Upper lobe of left lung (tissue), 6 donors: ENCODE data around the gene ELAVL1. TPM values are rescaled to one million over a fixed set of nuclear protein-coding genes. Genes with fewer than 3 reads are reported as not detected.

Source experiments
- ATAC-seq, 2 donors: fragments of 200-7000 bp; cut with Tn5 transposase; one replicate each; pipeline ENCODE4 v1.9.1; 2022; ENCODE audit warnings: mild to moderate bottlenecking in 2 of 2, moderate library complexity in 2 of 2; ENCODE audit not compliant: low FRiP score in 2 of 2
- DNase-seq, 2 donors: peaks; one replicate each; pipeline ENCODE4 v3.0.0-alpha.2; 2019 to 2020
- H3K27ac ChIP-seq, 4 donors: fragments of 200-600 bp; sonication (generic); one replicate each; pipeline ENCODE4 v1.5.1; 2016 to 2019
- H3K27me3 ChIP-seq, 4 donors: fragments of 200-600 bp; sonication (generic); one replicate each; pipeline ENCODE4 v1.5.1; 2017 to 2019
- H3K36me3 ChIP-seq, 4 donors: fragments of 200-600 bp; sonication (generic); one replicate each; pipeline ENCODE4 v1.5.1; 2016 to 2019
- H3K4me1 ChIP-seq, 4 donors: fragments of 200-600 bp; sonication (generic); one replicate each; pipeline ENCODE4 v1.5.1; 2018 to 2019
- H3K4me3 ChIP-seq, 4 donors: fragments of 200-600 bp; sonication (generic); one replicate each; pipeline ENCODE4 v1.5.1; 2017 to 2019; ENCODE audit warnings: mild to moderate bottlenecking in 2 of 4, moderate library complexity in 1 of 4
- H3K9me3 ChIP-seq, 4 donors: fragments of 200-600 bp; sonication (generic); one replicate each; pipeline ENCODE4 v1.5.1; 2018 to 2019
- CTCF ChIP-seq, 6 experiments: fragments of 450-650 bp in 4 of 6; fragments of 200-600 bp in 2 of 6; sonication (generic) in 2 of 6; IDR thresholded peaks; one replicate each; pipeline ENCODE4 v1.5.1; 2016 to 2019; ENCODE audit warnings: antibody characterized with exemption in 6 of 6
- EP300 ChIP-seq, 4 donors: sonication (generic); formaldehyde crosslinking; IDR thresholded peaks; one replicate each; pipeline ENCODE4 v1.5.1; 2017; ENCODE audit warnings: antibody characterized with exemption in 4 of 4, control low read depth in 2 of 4
- POLR2A ChIP-seq, 4 donors: fragments of 450-650 bp; IDR thresholded peaks; one replicate each; pipeline ENCODE4 v1.5.1; 2016 to 2017; ENCODE audit warnings: antibody characterized with exemption in 4 of 4, mild to moderate bottlenecking in 2 of 4
- POLR2AphosphoS5 ChIP-seq, 2 donors: sonication (generic); formaldehyde crosslinking; IDR thresholded peaks; one replicate each; pipeline ENCODE4 v1.5.1; 2017; ENCODE audit warnings: antibody characterized with exemption in 2 of 2
- WGBS, 2 donors: methylation state at CpG; one replicate each; pipeline ENCODE4 v1.1.5; 2017 to 2018; 5-methylcytosine and 5-hydroxymethylcytosine counted together
- total RNA-seq, 6 donors: library from RNA; depleted of rRNA in 4 of 6; stranded (reverse); fragments of >200 nt in 4 of 6; gene quantifications; one replicate each; pipeline versions ENCODE4 v1.1.0 to v1.2.1, GENCODE V29; 2016 to 2021
- donor health status: DM: no; HTN: no; CAD: no; lungs with moderate emphysema.
- donor health status: DM: no; HTN: yes; CAD: no; lungs with severe emphysema.

ELAVL1 gene
- total RNA-seq, 6 donors from 2014 or later, result 21.0 to 71.1 (median 36.1) TPM

- no peak for ATAC-seq
- H3K27ac ChIP-seq, result no peak overlapping the region
- no peaks in the 10 kb centered on the region for H3K27me3 ChIP-seq
- H3K9me3 ChIP-seq, result no peaks in the 10 kb centered on the region
- 80 to 83% methylated on average over 9 of the region's 9 CpGs for WGBS, 2 donors
- peaks cover 7 to 28% (median 15%) of the 10 kb centered on the region in 4 donors for H3K36me3 ChIP-seq
- peaks cover 6 to 48% (median 26%) of the 10 kb centered on the region in 4 donors for H3K4me1 ChIP-seq
- no peak overlapping the region for H3K4me3 ChIP-seq
- TF ChIP-seq CTCF (IDR thresholded peaks at IDR 0.05), result no peak
- TF ChIP-seq EP300 (IDR thresholded peaks at IDR 0.05), result no peak
- no peak for TF ChIP-seq POLR2A (IDR thresholded peaks at IDR 0.05)
- TF ChIP-seq POLR2AphosphoS5 (IDR thresholded peaks at IDR 0.05), result no peak
- DNase-seq, result no peak
These were observed 10.3 kb downstream of the ELAVL1 start for GRCh38 chr19:7994928-7995809.

- no peaks in the 10 kb centered on the region for H3K9me3 ChIP-seq
- WGBS, 2 donors, result 80 to 81% methylated on average over 6 of the region's 6 CpGs
- no peak overlapping the region for H3K4me3 ChIP-seq
- TF ChIP-seq CTCF (IDR thresholded peaks at IDR 0.05), result no peak
- no peak for TF ChIP-seq EP300 (IDR thresholded peaks at IDR 0.05)
- TF ChIP-seq POLR2AphosphoS5 (IDR thresholded peaks at IDR 0.05), result no peak
- no peak for TF ChIP-seq POLR2A (IDR thresholded peaks at IDR 0.05)
- H3K4me1 ChIP-seq, result peaks cover 3 to 46% (median 26%) of the 10 kb centered on the region in 4 donors
- peak overlapping the region in 2 of 4 donors; percentile 13 to 35 for H3K27ac ChIP-seq
- ATAC-seq (no peak), DNase-seq (no peak)
- peaks cover 8 to 38% (median 21%) of the 10 kb centered on the region in 4 donors for H3K36me3 ChIP-seq
- H3K27me3 ChIP-seq, result no peaks in the 10 kb centered on the region
These were observed 11.3 kb downstream of the ELAVL1 start for GRCh38 chr19:7994114-7994513.

- H3K27me3 ChIP-seq, result no peaks in the 10 kb centered on the region
- H3K4me3 ChIP-seq, result no peak overlapping the region
- TF ChIP-seq POLR2A (IDR thresholded peaks at IDR 0.05), result no peak
- TF ChIP-seq POLR2AphosphoS5 (IDR thresholded peaks at IDR 0.05), result no peak
- TF ChIP-seq CTCF (IDR thresholded peaks at IDR 0.05), result no peak
- no peak for TF ChIP-seq EP300 (IDR thresholded peaks at IDR 0.05)
- peaks cover 11 to 39% (median 24%) of the 10 kb centered on the region in 4 donors for H3K36me3 ChIP-seq
- no peaks in the 10 kb centered on the region for H3K9me3 ChIP-seq
- H3K27ac ChIP-seq, result peak overlapping the region in 2 of 4 donors; percentile 13 to 35
- ATAC-seq (peak in 1 of 2 donors; percentile 12), DNase-seq (peak in 1 of 2 donors; percentile 54)
- WGBS, 2 donors, result 66 to 82% methylated on average over 11 of the region's 11 CpGs
- peaks cover 5 to 46% (median 28%) of the 10 kb centered on the region in 4 donors for H3K4me1 ChIP-seq
These were observed 11.9 kb downstream of the ELAVL1 start for GRCh38 chr19:7993560-7993959.

GRCh38 chr19:7992575-7992974 lies 12.9 kb downstream of the ELAVL1 start:
- ATAC-seq (no peak), DNase-seq (no peak)
- peaks cover 11 to 49% (median 29%) of the 10 kb centered on the region in 4 donors for H3K36me3 ChIP-seq
- no peaks in the 10 kb centered on the region for H3K9me3 ChIP-seq
- TF ChIP-seq CTCF (IDR thresholded peaks at IDR 0.05) (no peak), POLR2AphosphoS5 (IDR thresholded peaks at IDR 0.05) (no peak), POLR2A (IDR thresholded peaks at IDR 0.05) (no peak), EP300 (IDR thresholded peaks at IDR 0.05) (no peak)
- WGBS, 2 donors, result 87% methylated on average over 10 of the region's 10 CpGs
- peaks cover 12 to 46% (median 31%) of the 10 kb centered on the region in 4 donors for H3K4me1 ChIP-seq
- peak overlapping the region in 1 of 4 donors; percentile 13 for H3K27ac ChIP-seq
- no peak overlapping the region for H3K4me3 ChIP-seq
- no peaks in the 10 kb centered on the region for H3K27me3 ChIP-seq
